Ammon's horn (tissue), 1 donor: Measurements from ENCODE around the gene RFTN2.
"Not testable (repeated sequence)": the region's sequence is repeated elsewhere in the genome, so short reads cannot be mapped to it uniquely, and the experiment has no call there.

Source experiments
- DNase-seq: peaks from one replicate; pipeline ENCODE4 v3.0.0-alpha.2; 2016; ENCODE audit warnings: low spot score

The RFTN2 gene

GRCh38 chr2:197601726-197602125 lies 73.7 kb downstream of the RFTN2 start:
- no peak for DNase-seq

DNA sequence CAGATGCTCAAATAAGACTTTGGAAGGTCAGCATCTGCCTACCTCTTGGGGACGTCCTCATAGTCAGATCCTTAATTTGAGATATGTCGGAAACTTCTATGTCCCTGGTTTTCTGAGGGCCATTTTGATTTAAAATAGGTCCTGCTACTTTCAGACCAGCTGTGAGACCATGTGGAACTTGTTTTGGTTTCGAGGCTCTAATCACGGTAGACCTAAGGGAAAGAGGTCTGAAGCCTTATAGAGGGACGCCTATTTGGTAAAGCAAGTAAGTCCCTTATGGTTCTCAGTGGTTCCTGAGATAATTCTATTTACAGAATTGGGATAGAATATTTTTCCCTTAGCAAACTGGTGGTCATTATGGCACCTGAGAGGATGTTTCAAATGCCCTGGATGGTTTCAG lies 75.1 kb downstream of the RFTN2 start:
- DNase-seq = no peak

DNA sequence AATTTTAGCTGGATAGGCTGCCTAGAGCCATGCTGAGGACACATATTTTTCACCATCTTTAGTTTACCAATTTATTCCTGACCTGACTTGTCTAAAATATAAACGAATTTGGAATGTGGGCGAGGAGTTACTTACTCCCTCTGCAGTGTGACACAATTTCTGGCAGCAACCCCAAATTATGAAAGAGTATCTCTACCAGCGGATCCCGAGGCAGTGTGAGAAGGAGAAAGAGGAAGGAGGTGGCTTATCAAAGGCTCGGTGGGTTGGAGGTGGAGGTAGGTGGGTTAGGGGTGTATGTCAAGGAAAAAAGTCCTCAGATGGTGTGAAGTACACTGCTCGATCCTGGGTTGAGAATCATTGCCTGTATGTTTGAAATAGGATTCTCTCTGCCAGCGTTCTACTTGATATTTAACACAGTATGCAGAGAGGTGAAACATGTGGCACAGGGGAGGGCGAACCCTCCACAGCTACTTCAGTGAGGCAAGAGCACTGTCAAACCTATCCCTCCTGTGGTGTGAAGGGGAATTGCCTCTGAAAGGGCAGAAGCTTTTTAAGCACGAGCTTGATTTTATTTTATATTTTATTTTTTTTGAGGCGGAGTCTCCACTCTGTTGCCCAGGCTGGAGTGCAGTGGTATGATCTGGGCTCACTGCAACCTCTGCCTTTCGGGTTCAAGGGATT lies 76.0 kb downstream of the RFTN2 start:
- peak; percentile 52 for DNase-seq

DNA sequence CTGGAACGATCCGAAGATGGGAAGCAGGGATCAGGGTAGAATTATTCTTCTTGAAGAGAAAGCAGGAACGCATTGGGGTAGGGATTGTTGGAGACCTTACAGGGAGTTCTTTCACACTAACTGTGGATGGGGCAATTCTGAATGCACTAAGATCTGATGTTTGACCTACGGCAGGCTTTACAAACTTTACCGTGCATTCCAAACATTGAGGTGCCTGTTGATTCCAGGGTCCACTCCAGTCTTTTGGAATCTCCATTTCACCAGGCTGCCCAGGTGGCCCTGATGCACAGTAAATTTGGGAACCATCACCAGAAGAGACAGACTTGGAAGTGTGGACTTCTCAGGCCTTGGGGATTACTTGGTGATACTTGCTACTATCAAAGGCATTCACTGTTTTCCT lies 76.9 kb downstream of the RFTN2 start:
- DNase-seq = no peak

GRCh38 chr2:197597166-197597565 lies 78.2 kb downstream of the RFTN2 start:
- no peak for DNase-seq

DNA sequence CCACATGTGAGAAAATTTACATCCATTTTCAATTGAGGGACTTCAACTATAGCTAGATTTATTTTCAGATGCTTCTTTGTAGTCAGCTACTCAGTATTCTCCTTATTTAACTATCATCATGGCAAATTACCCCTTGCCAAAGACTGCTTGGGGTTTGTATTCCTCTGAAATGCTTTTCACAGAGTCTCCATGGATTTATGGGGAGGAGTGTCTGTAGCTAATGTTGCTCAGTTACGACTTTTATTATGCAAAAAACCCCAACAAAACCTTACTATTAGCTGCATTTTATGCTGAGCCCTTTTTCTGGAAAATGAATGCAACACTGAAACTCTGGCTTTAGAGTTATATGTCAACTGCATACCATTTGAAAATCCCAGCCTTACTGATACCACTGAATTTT lies 78.6 kb downstream of the RFTN2 start:
- peak; percentile 60 for DNase-seq

GRCh38 chr2:197591339-197592072 lies 83.9 kb downstream of the RFTN2 start:
- no peak for DNase-seq

DNA sequence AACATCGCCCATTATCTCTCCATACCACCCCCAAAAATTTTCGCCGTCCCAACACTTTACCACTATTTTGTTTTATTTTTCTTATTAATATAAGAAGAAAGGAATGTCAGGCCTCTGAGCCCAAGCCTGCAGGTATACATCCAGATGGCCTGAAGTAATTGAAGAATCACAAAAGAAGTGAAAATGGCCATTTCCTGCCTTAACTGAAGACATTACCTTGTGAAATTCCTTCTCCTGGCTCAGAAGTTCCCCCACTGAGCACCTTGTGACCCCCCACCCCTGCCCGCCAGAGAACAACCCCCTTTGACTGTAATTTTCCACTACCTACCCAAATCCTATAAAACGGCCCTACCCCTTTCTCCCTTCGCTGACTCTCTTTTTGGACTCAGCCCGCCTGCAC lies 88.1 kb downstream of the RFTN2 start:
- DNase-seq = not testable (repeated sequence)

DNA sequence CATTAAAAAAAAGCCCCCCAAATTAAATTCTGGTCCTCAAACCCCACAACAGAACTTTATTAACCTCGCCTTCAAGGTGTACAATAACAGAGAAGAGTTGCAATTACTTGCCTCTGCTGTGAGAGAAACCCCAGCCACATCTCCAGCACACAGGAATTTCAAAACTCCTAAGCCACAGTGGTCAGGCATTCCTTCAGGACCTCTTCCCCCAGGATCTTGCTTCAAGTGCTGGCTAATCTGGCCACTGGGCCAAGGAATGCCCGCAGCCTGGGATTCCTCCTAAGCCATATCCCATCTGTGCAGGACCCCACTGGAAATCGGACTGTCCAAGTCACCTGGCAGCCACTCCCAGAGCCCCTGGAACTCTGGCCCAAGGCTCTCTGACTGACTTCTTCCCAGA lies 95.2 kb downstream of the RFTN2 start:
- not testable (repeated sequence) for DNase-seq

GRCh38 chr2:197578294-197578693 lies 97.1 kb downstream of the RFTN2 start:
- DNase-seq = not testable (repeated sequence)

GRCh38 chr2:197577446-197577845 lies 97.9 kb downstream of the RFTN2 start:
- peak; percentile 51 for DNase-seq

DNA sequence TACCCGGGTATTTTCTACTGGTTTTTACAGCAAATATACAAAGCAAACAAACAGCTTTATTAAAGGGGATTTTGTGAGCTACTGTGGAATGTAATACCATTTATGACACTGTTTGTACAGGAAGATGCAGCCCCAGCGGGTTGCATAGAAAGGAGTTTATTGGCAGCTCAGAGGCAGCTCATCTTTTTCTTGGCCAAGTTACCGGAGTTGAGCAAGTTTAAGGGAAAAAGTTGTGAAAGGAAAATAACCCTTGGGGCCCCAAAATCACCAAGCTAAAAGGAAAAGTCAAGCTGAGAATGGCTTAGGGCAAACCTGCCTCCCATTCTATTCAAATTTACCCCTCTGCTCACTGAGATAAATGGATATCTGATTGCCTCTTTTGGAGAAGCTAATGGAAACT lies 98.8 kb downstream of the RFTN2 start:
- no peak for DNase-seq

DNA sequence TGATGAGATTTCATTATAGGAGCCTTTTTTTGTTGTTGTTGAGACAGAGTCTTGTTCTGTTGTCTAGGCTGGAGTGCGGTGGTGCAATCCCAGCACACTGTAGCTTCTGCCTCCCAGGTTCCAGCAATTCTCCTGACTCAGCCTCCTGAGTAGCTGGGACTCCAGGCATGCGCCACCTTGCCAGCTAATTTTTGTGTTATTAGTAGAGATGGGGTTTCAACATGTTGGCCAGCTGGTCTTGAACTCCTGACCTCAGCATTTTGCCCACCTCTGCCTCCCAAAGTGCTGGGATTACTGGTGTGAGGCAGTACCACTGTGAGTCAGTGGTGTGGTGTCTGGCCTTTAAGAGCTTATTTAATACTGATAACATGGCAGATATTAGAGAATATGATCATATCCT lies 99.4 kb downstream of the RFTN2 start:
- no peak for DNase-seq

DNA sequence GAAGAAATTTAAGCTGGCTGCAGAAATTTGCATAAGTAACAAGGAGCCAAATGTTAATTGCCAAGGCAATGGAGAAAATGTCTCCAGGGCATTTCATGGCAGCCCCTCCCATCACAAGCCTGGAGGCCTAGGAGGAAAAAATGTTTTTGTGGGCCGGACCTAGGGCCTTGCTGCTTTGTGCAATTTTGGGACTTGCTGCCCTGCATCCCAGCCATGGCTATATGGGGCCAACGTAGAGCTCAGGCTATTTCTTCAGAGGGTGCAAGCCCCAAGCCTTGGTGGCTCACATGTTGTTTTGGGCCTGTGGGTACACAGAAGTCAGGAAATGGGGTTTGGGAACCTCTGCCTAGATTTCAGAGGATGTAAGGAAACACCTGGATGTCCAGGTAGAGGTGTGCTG lies 101.8 kb downstream of the RFTN2 start:
- DNase-seq = no peak

DNA sequence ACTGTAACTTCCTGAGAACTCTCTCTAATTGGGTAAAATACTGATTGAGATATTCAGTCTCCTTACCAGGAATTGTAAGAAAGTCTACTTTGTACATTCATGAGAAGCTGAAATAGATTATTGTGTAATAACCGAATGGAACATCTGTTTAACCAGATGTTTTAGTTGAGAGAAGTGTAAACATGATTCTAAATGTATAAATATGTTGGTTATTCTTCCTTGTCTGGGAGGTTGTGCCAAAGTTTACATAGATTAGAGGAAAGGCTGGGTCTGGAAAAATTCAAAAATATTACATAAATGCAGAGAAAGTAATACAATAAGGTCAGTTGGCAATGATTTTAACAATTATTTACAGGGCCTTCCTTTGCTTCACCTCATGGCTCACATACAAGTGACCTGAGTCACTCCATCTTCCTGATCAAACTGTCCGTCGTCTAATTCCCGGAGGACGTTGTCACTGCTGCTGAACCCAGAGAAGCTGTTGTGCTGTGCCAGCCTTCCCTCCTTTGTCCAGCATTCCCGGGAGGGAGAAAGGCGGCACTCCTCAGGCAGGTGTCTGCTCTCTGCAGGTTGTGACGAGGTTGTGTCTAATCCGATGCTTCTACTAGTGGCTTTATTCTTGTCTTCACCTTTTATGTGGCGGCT lies 103.6 kb downstream of the RFTN2 start:
- DNase-seq = no peak

DNA sequence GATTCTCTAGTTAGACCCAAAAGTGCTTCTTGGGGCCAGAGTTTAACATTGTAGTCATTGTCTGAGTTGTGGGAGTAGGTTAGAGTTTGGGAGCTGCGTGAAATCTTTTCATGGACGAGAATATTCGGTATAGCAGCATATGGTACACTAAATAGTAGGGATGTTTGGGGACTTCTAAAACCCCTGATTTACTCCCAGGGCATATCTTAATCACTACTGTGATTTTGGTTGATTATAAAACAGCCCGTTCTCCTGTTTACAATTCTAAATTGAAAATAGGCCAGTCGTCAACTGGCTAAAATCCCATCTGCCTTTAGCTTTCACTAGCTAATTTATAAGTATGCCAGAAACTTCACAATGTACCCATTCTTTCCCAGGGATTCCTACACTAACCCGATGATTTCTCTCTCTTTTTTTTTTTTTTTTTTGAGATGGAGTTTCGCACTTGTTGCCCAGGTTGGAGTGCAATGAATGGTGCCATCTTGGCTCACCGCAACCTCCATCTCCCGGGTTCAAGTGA lies 115.2 kb downstream of the RFTN2 start:
- DNase-seq = peak; percentile 60

DNA sequence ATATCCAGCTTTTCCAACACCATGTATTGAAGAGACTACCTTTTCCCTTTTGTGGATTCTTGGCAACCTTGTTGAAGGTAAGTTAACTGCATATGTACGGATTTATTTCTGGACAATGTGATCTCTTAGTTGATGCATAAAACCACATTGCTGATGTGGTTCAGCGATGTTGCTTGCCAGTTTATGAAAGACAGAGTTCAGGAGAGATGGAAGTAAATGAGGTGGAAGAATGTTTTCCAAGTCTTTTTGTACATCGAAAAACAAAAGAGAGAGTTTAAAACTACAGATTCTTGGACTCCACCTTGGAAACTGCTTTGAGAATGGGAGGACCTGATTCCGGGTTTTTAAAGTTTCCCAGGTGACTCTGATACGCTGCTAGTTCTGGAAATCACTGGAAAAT lies 115.7 kb downstream of the RFTN2 start:
- no peak for DNase-seq

DNA sequence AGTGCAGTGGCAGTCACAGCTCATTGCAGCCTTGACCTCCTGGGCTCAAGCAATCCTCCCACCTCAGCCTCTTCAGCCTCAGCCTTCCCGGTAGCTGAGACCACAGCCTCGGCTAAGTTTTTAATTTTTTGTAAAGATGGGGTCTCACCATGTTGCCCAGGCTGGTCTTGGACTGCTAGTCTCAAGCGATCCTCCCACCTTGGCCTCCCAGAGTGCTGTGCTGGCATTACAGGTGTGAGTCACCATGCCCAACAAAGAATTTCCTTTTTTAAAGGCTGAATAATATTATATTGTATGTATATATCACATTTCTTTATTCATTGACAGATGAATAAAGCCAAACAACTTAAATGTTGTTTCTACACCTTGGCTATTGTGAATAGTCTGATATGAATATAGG lies 117.0 kb downstream of the RFTN2 start:
- no peak for DNase-seq

GRCh38 chr2:197556456-197556855 lies 118.9 kb downstream of the RFTN2 start:
- DNase-seq = peak; percentile 15

- DNase-seq = no peak
These were observed 119.9 kb downstream of the RFTN2 start for GRCh38 chr2:197555467-197555866.

DNA sequence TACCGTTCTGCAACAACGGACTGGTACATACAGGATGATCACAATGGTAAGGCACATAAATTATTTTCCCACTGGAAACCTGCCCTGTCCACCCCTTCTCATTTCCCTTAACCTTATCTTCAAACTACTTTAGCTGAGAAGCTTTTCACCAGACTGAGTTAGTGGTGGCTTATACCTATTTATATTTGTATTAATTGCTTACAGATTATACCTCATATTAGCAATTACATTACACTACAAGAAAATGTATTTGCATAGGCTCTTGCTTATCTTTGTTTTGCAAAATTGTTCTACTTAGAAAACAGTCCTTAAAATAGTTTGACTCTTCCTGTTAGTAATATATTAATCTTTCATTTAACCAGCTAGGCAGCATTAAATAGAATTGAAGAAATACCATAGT lies 124.1 kb downstream of the RFTN2 start:
- DNase-seq = not testable (repeated sequence)

- no peak for DNase-seq
These were observed 126.8 kb downstream of the RFTN2 start for GRCh38 chr2:197548582-197548981.
